ENCODE data around the gene ARFGAP1. TPM values are rescaled to one million over a fixed set of nuclear protein-coding genes. Genes with fewer than 3 reads are reported as not detected.

Gene ARFGAP1
- total RNA-seq, 1 donor from 2014 or later: 25.3 TPM

DNA sequence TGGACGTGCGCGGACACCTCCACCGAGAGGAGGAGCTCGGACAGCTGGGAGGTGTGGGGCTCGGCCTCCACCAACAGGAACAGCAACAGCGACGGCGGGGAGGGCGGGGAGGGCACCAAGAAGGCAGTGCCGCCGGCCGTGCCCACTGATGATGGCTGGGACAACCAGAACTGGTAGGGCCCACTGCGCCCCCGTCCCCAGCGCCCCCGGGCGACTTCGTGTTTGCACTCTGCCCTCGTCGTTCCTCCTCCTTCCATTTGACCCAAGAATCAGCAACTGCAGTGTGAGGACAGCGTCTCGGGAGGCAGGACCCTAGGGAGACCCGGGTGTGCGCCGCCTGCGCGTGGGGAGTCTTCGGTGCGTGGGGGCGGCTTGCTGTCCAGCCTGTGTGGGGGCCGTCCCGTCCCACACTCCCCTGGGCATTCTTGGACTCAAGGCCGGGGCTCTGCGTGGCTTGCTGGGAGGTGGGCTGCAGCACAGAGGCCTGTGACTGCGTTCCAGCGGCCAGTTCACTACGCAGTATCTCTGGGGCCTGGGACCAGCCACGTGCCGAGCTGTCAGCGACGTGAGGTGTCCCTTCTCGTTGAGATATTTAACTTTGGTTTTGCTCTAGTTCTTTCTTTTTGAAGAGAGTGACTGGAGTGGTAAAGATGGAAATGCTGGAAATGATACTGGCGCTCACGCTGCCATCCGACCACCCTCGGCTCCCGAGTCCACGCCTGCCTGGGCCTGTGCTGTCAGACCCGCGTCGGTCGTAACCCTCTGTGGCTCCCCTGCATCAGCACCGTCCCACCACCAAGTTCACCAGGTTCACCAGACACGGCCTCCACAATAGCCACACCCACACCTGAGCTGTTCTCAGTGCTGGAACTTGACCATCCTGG lies 15.3 kb downstream of the ARFGAP1 start:
- DNase-seq (ENCODE audit: low spot score in 2 of 2) (no peak), FAIRE-seq (no peak)

DNA sequence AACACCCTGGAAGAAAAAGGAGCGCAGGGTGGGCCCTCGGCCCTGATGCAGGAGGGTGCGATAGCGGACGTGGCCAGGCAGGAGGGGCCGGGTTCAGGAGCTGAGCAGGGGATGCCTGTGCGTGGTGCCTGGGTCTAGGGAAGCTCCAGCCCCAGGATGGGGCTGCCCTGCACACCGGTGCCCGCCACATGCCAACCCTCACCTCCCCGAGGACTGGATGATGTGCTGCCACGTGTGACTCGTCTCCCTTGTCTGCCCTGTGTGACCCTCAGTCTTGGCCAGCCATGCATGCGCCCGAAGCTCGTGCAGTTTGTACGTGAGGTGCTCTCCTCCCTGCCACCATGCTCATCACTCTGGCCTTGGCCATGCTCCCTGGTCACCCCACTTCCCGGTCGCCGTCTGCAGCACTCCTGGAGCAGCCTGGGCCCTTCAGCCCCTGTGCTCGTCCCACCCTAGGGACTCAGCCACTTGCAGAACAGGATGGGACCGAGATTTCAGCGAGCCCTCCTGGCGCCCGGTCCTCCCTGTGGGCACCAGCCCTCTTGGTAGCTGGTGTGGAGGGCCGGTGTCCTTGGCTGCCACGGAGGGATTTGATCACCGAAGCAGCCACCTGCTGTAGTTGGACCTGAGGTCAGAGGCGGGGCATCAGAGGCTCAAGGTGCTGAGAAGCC lies 16.1 kb downstream of the ARFGAP1 start:
- no peak for FAIRE-seq
- DNase-seq (ENCODE audit: low spot score in 2 of 2): no peak

DNA sequence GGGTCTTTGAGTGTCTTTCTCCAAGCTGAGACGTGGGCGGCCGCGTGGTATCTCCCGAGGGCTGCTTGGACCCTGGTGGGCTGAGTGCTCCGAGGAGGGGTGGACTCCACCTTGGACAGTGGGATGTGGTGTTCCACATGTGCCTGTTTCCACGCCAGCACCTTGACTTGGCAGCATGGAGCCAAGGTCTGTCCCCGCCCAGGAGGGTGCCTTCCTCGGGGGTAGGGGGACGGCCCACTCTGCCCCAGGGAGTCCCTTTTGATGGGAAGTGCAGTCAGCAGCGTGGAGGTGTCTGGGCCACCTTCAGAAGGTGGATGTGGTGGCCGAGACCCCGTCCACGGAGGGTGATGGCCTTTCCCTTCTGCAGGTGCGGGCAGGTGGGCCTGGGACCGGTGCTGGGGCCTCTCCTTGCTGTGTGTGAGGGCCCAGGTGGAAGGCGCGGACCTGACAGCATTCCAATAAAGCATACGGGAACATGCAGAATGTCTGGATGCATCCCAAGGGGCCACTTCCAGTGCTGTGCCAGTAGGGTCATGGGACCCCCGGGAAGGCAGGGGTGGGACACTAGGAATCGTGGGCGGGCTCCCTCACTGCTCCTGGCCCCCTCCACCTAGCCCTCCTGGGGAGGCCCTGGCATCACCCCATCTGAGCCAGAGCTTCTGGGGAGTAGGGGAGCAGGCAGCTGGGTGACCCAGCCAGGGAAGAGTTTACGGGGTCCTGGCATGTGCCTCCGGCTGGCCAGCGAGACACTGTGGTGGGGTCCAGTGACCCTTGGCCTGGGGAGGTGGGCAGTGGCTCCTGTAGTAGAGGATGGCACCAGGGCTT lies 16.9 kb downstream of the ARFGAP1 start:
- no peak for DNase-seq (ENCODE audit: low spot score in 2 of 2)
- no peak for FAIRE-seq

DNA sequence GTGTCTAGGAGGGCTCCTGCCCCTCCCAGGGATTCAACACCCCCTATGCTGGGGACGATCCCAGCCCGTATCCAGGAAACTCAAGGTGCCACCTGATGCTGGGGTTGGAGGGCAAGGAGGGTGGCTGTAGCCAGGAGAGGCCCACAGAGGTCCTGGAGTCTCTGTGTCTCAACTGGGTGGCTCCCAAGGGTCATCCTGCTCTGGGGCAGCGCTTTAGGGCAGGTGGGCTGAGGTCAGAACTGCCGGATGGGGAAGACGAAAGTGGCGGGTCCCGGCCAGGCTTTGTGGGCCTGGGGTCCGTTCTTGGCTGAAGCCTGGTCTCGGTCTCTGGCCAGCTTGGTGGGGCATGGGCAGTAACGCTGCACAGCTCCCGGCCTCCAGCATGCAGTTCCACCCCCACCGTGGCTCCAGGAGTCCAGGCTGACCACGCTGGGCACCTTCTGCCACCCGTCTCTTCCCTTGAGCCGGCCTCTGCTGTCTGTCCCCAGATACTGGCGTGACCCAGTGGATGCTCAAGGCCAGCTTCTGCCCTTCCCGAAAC lies 17.6 kb downstream of the ARFGAP1 start:
- FAIRE-seq (no peak), DNase-seq (ENCODE audit: low spot score in 2 of 2) (no peak)

DNA sequence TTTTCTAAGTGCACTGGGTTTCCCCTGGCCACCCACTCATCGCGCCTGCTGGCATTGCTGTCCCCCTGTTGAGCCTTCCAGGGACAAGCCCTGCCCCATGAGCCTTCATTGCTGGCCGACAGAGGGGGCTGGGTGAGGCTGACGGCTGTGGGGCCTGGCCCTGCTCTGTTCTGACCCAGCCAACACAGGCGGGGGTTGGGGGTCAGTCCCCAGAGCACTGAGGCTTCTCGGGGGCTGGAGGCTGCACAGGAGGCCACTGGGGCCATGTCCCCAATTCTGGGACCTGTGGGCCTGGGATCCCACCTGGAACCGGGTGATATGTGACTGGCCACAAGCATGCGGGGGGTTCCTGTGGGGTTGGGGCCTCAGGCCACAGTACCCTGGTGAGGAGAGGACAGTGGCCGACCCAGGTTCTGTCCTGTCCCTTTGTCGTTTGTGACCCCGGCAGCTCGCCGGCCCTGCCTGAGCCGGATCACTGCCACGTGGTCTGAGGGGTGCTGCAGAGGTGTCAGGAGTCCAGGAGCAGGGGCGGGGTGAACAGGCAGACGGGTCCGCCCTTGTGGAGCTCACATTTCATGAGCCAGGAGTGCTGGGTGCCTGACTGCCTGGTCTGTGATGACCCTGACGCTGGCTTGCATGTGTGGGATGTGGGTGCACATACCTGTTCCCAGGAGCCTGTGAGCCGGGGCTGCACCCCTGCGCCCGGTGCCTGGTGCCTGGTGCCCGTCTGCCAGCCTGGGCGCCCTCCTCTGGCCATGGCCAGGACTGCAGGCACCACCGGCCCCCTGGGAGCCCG lies 18.3 kb downstream of the ARFGAP1 start:
- DNase-seq (ENCODE audit: low spot score in 2 of 2) (peak in 1 of 2 donors; percentile 76), FAIRE-seq (no peak)

GRCh38 chr20:63291811-63292210 lies 19.2 kb downstream of the ARFGAP1 start:
- DNase-seq (ENCODE audit: low spot score in 2 of 2) (no peak), FAIRE-seq (no peak)

GRCh38 chr20:63292292-63292701 lies 19.7 kb downstream of the ARFGAP1 start:
- DNase-seq (ENCODE audit: low spot score in 2 of 2) (no peak), FAIRE-seq (no peak)

- DNase-seq (ENCODE audit: low spot score in 2 of 2) (no peak), FAIRE-seq (no peak)
Measured at GRCh38 chr20:63292904-63293303, 20.3 kb downstream of the ARFGAP1 start, which contains the start of gene COL20A1. TSS of gene COL20A1 (plus strand) at chr20:63293186. CDS start at chr20:63295108, 1,922 bp downstream.

DNA sequence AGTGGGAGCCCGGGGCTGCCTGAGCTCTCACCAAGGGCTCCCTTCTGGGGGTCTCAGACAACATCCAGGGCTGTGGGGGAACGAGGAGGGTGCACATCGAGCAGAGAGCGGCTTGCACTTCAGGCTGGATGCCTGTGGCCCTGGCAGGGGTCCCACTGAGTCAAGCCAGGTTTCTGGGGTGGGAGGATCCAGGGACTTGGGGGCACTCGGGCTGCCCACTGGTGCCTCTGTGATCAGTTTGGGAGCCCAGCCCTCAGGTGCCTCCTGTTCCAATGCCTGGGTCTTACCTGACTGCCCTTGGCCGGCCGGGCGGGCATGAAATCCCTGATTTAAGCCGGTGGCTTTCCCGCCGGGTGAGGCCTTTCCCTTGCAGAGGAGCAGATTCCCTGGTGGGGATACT lies 20.8 kb downstream of the ARFGAP1 start:
- no peak for DNase-seq (ENCODE audit: low spot score in 2 of 2)
- no peak for FAIRE-seq

DNA sequence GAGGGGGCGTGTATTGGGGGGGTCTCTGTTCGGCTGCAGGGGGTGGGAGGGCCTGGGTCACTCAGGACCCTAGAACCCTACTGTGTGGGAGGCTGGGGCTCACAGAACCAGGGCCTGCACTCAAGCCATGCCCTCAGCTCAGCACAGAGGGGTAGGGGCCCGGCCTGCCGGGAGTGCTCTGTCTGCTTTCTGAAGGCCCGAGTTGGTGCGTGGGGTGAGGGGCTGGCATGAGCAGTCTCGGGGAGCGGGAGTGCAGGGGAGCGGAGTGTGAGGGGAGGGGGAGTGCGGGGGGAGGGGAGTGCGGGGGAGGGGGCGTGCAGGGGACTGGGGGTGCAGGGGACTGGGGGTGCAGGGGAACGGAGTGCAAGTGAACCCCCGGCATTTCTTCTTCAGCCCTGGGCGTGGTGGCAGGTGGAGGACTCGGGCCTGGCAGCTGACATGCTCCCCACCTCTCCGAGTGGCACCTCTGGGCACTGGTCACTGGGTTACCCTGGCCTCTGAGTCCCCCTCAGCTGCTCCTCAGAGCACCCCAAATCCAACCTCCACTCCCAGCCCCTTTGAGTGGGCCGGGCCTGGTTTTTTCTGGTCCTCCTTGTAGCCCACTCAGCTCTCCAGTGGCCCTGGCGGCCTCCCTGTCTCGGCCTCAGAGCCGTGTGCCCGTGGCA lies 21.4 kb downstream of the ARFGAP1 start:
- no peak for FAIRE-seq
- no peak for DNase-seq (ENCODE audit: low spot score in 2 of 2)

GRCh38 chr20:63294536-63294900 lies 21.9 kb downstream of the ARFGAP1 start:
- no peak for DNase-seq (ENCODE audit: low spot score in 2 of 2)
- no peak for FAIRE-seq

- no peak for FAIRE-seq
- DNase-seq (ENCODE audit: low spot score in 2 of 2): no peak
Measured at GRCh38 chr20:63295018-63295417, 22.4 kb downstream of the ARFGAP1 start.

- DNase-seq (ENCODE audit: low spot score in 2 of 2): peak in 1 of 2 donors; percentile 66
Measured at GRCh38 chr20:63295422-63295821, 22.8 kb downstream of the ARFGAP1 start.

DNA sequence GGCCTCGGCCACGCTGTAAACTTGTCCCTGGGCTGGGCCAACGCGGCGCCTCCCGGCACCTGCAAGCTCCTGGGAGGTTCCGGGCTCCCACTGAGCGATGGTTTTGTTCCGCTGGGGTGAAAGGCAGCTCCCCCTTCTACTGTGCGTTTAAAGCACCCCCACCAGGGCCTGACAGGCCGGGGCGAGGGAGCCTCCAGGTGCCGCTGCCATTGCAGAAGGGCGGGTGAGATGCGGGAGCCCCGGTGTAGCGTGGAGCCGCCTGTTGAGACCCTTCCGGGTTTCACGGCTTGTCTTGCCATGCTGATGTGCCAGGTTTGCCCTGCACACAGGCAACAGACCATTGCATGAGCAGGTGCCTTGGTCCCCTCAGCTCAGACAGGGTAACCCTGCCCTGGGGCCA lies 23.2 kb downstream of the ARFGAP1 start:
- DNase-seq (ENCODE audit: low spot score in 2 of 2) (no peak), FAIRE-seq (no peak)

More at GRCh38 chr20:63295422-63295821, 22.8 kb downstream of the ARFGAP1 start:
- FAIRE-seq: no peak

GRCh38 chr20:63296531-63297299 lies 24.1 kb downstream of the ARFGAP1 start:
- FAIRE-seq (no peak), DNase-seq (ENCODE audit: low spot score in 2 of 2) (no peak)

DNA sequence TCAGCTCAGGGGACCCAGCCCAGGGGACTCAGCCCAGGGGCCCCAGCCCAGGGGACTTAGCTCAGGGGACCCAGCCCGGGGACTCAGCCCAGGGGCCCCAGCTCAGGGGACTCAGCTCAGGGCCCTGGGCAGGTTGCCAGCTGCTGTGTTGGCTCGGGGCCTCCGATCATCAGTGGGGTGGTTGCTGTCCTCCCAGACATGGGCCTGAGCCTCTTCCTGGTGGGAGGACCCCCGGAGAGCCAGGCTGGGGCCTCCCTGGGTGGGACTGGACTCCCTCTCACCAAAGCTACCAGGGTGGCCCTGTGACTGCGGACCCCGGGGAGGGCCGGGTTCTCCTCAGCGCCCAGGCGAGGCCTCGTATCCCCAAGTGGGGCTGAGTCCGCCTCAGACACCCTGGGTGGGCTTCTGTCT lies 24.8 kb downstream of the ARFGAP1 start:
- DNase-seq (ENCODE audit: low spot score in 2 of 2) (no peak), FAIRE-seq (no peak)

DNA sequence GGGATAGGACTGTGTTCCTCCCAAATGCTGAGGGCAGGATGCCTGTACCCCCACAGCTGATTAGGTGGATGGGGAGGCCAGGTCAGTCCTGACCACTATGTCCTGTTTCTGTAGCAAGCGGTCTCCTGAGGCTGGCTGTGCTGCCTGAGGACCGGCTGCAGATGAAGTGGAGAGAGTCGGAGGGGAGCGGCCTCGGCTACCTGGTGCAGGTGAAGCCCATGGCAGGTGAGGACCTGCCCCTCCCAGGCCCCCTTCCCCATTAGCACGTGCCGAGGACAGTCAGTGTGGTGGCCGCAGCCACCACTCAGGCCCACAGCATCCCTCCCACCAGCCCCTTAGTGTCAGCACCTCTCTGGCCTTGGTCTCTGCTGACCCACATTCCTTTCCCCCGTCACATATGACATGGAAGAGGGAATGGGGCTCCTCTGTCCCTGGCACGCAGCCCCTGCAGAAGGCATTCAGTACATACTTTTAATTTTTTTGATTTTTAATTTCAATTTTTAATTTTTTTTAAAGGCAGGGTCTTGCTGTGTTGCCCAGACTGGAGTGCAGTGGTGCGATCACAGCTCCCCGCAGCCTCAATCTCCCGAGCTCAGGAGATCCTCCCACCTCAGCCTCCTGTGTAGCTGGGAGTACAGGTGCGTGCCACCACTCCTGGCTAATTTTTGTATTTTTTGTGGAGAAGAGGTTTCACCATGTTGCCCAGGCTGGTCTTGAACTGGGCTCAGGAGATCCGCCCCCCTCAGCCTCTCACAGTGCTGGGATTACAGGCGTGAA lies 25.4 kb downstream of the ARFGAP1 start:
- FAIRE-seq (no peak), DNase-seq (ENCODE audit: low spot score in 2 of 2) (no peak)

All from frontal cortex (tissue), 4 donors.